Upper lobe of left lung (tissue), 6 donors: ENCODE results near the gene LRRC8E. TPM values are rescaled to one million over a fixed set of nuclear protein-coding genes. Genes with fewer than 3 reads are reported as not detected.

Source experiments
- ATAC-seq, 2 donors: fragments of 200-7000 bp; cut with Tn5 transposase; one replicate each; pipeline ENCODE4 v1.9.1; 2022; ENCODE audit warnings: mild to moderate bottlenecking in 2 of 2, moderate library complexity in 2 of 2; ENCODE audit not compliant: low FRiP score in 2 of 2
- DNase-seq, 2 donors: peaks; one replicate each; pipeline ENCODE4 v3.0.0-alpha.2; 2019 to 2020
- H3K27ac ChIP-seq, 4 donors: fragments of 200-600 bp; sonication (generic); one replicate each; pipeline ENCODE4 v1.5.1; 2016 to 2019
- H3K27me3 ChIP-seq, 4 donors: fragments of 200-600 bp; sonication (generic); one replicate each; pipeline ENCODE4 v1.5.1; 2017 to 2019
- H3K36me3 ChIP-seq, 4 donors: fragments of 200-600 bp; sonication (generic); one replicate each; pipeline ENCODE4 v1.5.1; 2016 to 2019
- H3K4me1 ChIP-seq, 4 donors: fragments of 200-600 bp; sonication (generic); one replicate each; pipeline ENCODE4 v1.5.1; 2018 to 2019
- H3K4me3 ChIP-seq, 4 donors: fragments of 200-600 bp; sonication (generic); one replicate each; pipeline ENCODE4 v1.5.1; 2017 to 2019; ENCODE audit warnings: mild to moderate bottlenecking in 2 of 4, moderate library complexity in 1 of 4
- H3K9me3 ChIP-seq, 4 donors: fragments of 200-600 bp; sonication (generic); one replicate each; pipeline ENCODE4 v1.5.1; 2018 to 2019
- EP300 ChIP-seq, 4 donors: sonication (generic); formaldehyde crosslinking; IDR thresholded peaks; one replicate each; pipeline ENCODE4 v1.5.1; 2017; ENCODE audit warnings: antibody characterized with exemption in 4 of 4, control low read depth in 2 of 4
- POLR2A ChIP-seq, 4 donors: fragments of 450-650 bp; IDR thresholded peaks; one replicate each; pipeline ENCODE4 v1.5.1; 2016 to 2017; ENCODE audit warnings: antibody characterized with exemption in 4 of 4, mild to moderate bottlenecking in 2 of 4
- POLR2AphosphoS5 ChIP-seq, 2 donors: sonication (generic); formaldehyde crosslinking; IDR thresholded peaks; one replicate each; pipeline ENCODE4 v1.5.1; 2017; ENCODE audit warnings: antibody characterized with exemption in 2 of 2
- WGBS, 2 donors: methylation state at CpG; one replicate each; pipeline ENCODE4 v1.1.5; 2017 to 2018; 5-methylcytosine and 5-hydroxymethylcytosine counted together
- total RNA-seq, 6 donors: library from RNA; depleted of rRNA in 4 of 6; stranded (reverse); fragments of >200 nt in 4 of 6; gene quantifications; one replicate each; pipeline versions ENCODE4 v1.1.0 to v1.2.1, GENCODE V29; 2016 to 2021
- TF ChIP-seq, protein P1 (sequence below), 6 experiments: fragments of 450-650 bp in 4 of 6; fragments of 200-600 bp in 2 of 6; sonication (generic) in 2 of 6; IDR thresholded peaks; one replicate each; pipeline ENCODE4 v1.5.1; 2016 to 2019; ENCODE audit warnings: antibody characterized with exemption in 6 of 6
- donor health status: DM: no; HTN: no; CAD: no; lungs with moderate emphysema.
- donor health status: DM: no; HTN: yes; CAD: no; lungs with severe emphysema.

LRRC8E gene
- total RNA-seq, 6 donors from 2014 or later, result 1.0 to 11.7 (median 6.9) TPM

DNA sequence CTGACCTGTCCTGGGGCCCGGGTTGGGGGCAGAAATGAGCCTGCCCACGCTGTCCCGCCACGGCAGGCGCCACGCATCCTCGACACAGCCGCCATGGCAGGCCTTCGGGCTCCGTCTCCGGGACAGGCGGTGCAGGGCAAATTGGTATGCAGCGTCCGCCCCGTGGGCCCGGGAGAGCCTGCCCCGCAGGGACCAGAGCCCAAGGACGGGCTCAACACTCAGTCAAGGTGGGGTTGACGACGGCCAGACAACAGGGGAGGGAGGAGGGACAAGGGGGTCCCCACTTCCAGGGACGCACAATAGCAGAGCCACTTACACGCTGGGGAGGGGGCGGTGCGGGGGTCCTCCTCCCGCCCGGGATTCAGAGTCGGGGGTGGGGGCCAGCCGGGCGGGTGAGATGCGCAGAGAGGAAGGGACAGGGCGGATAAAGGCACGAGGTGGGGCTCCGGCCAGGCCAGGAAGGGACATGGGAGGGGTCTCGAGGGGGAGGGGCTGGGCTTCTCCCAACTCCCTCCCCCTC is 36.4 kb downstream of the LRRC8E start:
- peak in 1 of 2 donors; percentile 79 for DNase-seq
- WGBS, 2 donors, result 70 to 73% methylated on average over 15 to 18 of the region's 34 CpGs
- peak overlapping the region in 3 of 4 donors; percentile 54 to 67 (median 62) for H3K4me3 ChIP-seq

DNA sequence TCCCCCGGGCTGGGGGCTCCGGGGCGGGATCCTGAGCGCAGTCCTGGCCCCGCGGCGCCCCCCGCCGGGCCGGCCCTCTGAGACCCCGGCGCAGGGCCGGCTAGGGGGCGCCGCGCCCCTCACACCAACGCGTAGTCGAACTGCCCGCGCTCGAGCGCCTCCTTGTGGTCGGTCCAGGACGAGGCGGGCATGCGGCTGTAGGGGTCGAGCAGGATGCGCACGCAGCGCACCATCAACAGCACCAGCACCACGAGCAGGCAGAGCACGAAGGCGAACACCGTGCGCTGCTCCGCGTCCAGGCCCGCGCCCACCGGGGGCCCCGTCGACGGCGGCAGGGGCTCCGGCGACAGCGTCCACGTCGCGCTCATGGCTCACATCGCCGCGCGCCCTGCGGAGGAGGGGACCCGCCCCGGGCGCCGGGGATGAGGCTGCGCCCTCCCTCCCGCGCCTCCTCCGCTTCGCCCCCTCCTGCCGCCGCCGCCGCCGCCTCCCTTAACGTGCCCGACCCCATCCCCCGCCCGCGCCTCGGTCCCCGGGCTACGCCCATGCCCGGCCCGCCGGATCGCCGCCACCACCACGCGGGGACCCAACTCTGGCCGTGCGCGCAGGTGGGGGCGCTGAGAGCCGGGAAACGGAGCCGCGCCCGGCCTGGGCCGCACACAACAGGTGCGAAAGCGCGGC is 37.0 kb downstream of the LRRC8E start:
- DNase-seq (peak; percentile 73 to 93), ATAC-seq (no peak)
- TF ChIP-seq, protein P1, sequence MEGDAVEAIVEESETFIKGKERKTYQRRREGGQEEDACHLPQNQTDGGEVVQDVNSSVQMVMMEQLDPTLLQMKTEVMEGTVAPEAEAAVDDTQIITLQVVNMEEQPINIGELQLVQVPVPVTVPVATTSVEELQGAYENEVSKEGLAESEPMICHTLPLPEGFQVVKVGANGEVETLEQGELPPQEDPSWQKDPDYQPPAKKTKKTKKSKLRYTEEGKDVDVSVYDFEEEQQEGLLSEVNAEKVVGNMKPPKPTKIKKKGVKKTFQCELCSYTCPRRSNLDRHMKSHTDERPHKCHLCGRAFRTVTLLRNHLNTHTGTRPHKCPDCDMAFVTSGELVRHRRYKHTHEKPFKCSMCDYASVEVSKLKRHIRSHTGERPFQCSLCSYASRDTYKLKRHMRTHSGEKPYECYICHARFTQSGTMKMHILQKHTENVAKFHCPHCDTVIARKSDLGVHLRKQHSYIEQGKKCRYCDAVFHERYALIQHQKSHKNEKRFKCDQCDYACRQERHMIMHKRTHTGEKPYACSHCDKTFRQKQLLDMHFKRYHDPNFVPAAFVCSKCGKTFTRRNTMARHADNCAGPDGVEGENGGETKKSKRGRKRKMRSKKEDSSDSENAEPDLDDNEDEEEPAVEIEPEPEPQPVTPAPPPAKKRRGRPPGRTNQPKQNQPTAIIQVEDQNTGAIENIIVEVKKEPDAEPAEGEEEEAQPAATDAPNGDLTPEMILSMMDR (IDR thresholded peaks at IDR 0.05), result peak; percentile 71 to 92 (median 89)
- no peak for TF ChIP-seq EP300 (IDR thresholded peaks at IDR 0.05)
- Histone ChIP-seq H3K9me3 (no peaks in the 10 kb centered on the region), H3K4me1 (peaks cover 23 to 51% (median 36%) of the 10 kb centered on the region in 4 donors), H3K4me3 (peak overlapping the region; percentile 33 to 67 (median 58)), H3K27ac (peak overlapping the region in 1 of 4 donors; percentile 60), H3K36me3 (peaks cover 0 to 22% (median 16%) of the 10 kb centered on the region in 4 donors), H3K27me3 (peaks cover 0 to 5% (median 0%) of the 10 kb centered on the region in 4 donors)
- WGBS, 2 donors, result 0% methylated on average over 31 of the region's 98 CpGs; no CpG with 5 or more reads in 1 of the 2 donors

More for the DNA sequence above, 36.4 kb downstream of the LRRC8E start:
- Histone ChIP-seq H3K36me3 (peaks cover 0 to 22% (median 14%) of the 10 kb centered on the region in 4 donors), H3K9me3 (no peaks in the 10 kb centered on the region), H3K27ac (peak overlapping the region in 1 of 4 donors; percentile 60), H3K4me1 (peaks cover 26 to 54% (median 40%) of the 10 kb centered on the region in 4 donors), H3K27me3 (peaks cover 0 to 5% (median 0%) of the 10 kb centered on the region in 4 donors)
- TF ChIP-seq, protein P1 (IDR thresholded peaks at IDR 0.05), result no peak
- ATAC-seq, result no peak

DNA sequence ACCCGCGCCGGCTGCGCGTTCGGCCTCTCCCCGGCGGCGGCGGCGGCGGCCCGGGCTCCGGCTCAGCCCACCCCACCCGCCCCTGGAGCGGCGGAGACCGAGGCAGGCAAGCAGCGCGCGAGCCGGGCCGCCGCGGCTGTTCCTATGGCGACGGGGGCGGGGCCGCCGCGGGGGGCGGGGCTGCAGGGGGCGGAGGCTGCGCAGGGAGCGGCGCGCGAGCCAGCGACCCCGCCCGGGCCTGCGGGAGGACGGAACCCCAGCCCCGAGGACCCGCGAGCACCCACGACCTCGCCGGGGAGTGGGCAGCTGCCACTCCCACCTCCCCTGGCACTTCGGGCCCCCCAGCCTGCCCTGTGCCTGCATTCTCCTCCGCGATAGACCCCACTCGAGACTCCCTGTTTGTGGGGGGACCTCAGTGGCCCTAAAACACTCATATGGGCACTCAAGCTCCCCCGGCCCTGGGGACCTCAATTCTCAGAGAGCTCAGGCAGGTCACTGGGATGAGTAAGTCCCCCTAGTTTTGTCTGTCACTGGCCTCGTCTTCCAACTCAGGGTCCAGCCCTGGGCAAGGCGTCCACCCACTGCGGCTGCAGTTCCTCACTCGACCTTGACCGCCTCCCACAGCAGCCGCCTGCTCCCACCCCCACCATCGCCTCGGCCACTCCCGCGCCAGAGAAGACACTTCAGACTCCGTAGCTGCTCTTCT is 37.9 kb downstream of the LRRC8E start, which contains the start of gene CTXN1:
Gene CTXN1 (minus strand): TSS at position 115 of the 706 bp plus-strand sequence. CDS start 597 bp downstream, outside the sequence.
- Histone ChIP-seq H3K27me3 (peaks cover 0 to 5% (median 0%) of the 10 kb centered on the region in 4 donors), H3K27ac (peak within 1 kb of the TSS in 1 of 4 donors; percentile 60), H3K9me3 (no peaks in the 10 kb centered on the region), H3K4me3 (peak within 1 kb of the TSS; percentile 33 to 67 (median 58)), H3K4me1 (peaks cover 22 to 47% (median 34%) of the 10 kb centered on the region in 4 donors), H3K36me3 (peaks cover 5 to 31% (median 23%) of the 10 kb centered on the region in 4 donors)
- WGBS, 2 donors, result 30 to 55% methylated on average over 11 to 33 of the region's 65 CpGs
- TF ChIP-seq EP300 (IDR thresholded peaks at IDR 0.05), result no peak
- TF ChIP-seq POLR2A (IDR thresholded peaks at IDR 0.05), result no peak
- TF ChIP-seq, protein P1 (IDR thresholded peaks at IDR 0.05), result no peak
- no peak for TF ChIP-seq POLR2AphosphoS5 (IDR thresholded peaks at IDR 0.05)
- peak in 1 of 2 donors; percentile 76 for ATAC-seq
- DNase-seq, result peak; percentile 59 to 97

DNA sequence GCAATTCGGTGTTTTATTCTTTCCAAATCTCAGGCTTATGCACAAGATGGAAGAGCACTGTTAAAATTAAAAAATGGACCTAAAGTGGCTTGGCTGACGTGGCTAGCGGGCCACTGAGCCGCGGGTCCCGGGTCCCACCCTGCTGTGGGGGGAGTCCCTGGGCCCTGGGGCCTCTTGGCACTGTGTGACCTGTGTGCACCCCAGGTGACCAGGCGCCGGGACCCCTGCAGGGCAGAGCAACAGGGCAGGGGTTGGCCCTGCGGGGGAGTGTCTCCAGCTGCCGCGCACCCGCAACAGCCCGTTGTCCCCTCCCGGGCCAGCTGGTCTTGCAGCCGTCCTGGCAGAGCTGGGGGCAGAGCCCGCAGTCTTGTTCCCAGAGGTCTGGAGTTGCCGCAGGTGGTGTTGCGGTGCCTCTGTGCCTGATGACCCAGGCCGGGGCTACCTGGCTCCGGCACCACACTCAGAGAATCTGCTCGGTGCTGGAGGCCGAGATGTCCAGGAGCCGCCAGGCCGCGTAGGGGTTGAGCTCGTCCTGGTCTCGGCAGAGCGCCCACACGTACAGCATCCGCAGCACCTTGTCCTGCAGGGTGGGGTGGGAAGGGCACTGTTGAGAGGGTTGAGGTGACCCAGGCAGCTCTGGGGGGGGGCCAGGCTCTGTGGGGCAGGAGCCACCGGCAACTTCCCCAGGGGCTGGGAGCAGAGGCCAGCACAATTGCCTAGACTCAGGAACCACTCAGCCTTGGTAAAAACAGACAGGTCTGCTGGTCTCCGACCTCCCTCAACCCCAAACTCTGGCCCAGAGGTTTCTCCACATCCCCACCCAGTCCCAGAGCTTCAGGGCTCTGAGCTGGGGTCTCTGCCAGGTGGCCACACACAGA is 38.7 kb downstream of the LRRC8E start:
- H3K4me1 ChIP-seq, result peaks cover 14 to 39% (median 26%) of the 10 kb centered on the region in 4 donors
- 71 to 83% methylated on average over 9 to 32 of the region's 32 CpGs for WGBS, 2 donors
- H3K27me3 ChIP-seq, result peaks cover 0 to 5% (median 0%) of the 10 kb centered on the region in 4 donors
- peak overlapping the region in 1 of 4 donors; percentile 60 for H3K27ac ChIP-seq
- peak in 1 of 2 donors; percentile 84 for DNase-seq
- no peak for ATAC-seq
- peak overlapping the region in 1 of 4 donors; percentile 54 for H3K4me3 ChIP-seq
- no peaks in the 10 kb centered on the region for H3K9me3 ChIP-seq
- no peak for TF ChIP-seq POLR2AphosphoS5 (IDR thresholded peaks at IDR 0.05)
- TF ChIP-seq EP300 (IDR thresholded peaks at IDR 0.05), result no peak
- no peak for TF ChIP-seq POLR2A (IDR thresholded peaks at IDR 0.05)
- TF ChIP-seq, protein P1 (IDR thresholded peaks at IDR 0.05), result no peak
- peaks cover 5 to 34% (median 28%) of the 10 kb centered on the region in 4 donors for H3K36me3 ChIP-seq
